ENCODE measurements around the gene LYRM2.
A peak's percentile ranks its signal among the peaks of the same experiment; 100 is the strongest.
"Not testable (repeated sequence)": the region's sequence is repeated elsewhere in the genome, so short reads cannot be mapped to it uniquely, and the experiment has no call there.

LYRM2 gene

GRCh38 chr6:89649682-89650081 is 11.1 kb upstream of the LYRM2 start:
- no peak for DNase-seq (ENCODE audit: low read depth in 2 of 2, low spot score in 1 of 2)

DNA sequence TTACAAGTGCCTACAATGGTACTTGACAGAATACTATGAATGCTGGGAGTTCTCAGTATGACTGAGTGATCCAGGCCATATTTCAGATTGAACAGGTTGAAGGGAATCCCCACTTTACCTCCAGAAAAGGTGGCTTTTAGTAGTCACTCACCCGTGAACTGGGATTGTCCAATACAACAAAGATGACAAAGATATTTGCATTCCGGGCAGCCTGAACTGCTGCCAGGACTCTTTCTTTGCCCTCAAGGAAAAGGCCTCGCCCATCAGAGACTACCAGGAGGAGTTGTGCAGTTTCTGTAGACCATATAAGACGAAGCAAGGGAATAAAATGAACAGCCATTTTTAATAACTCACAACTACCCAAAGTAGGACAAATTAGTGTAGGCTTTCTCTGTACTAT is 6.3 kb upstream of the LYRM2 start:
- DNase-seq (ENCODE audit: low read depth in 2 of 2, low spot score in 1 of 2): no peak

GRCh38 chr6:89643406-89643805 is 4.9 kb upstream of the LYRM2 start:
- no peak for DNase-seq (ENCODE audit: low read depth in 2 of 2, low spot score in 1 of 2)

DNA sequence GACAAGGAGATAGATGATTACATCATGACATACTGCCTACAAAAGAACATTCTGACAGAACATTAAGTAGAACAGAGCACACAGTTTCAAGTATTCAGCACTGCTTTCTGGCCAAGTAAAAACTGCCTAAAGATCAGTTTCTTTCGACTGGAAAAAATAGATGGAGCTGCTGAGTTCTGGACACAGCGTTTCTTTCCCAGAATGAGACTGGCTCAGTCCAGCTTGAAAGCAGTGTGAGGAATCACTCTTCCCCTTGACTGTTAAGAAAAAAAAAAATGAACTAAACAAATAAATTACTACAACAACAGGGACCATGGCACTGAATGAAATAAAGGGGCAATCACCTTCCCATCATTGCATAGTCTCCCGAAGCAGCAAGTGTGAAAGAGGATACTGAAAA is 4.4 kb upstream of the LYRM2 start:
- no peak for DNase-seq (ENCODE audit: low read depth in 2 of 2, low spot score in 1 of 2)

GRCh38 chr6:89641581-89641980 is 3.0 kb upstream of the LYRM2 start:
- not testable (repeated sequence) for DNase-seq (ENCODE audit: low read depth in 2 of 2, low spot score in 1 of 2)

GRCh38 chr6:89640804-89641203 is 2.3 kb upstream of the LYRM2 start:
- no peak for DNase-seq (ENCODE audit: low read depth in 2 of 2, low spot score in 1 of 2)

GRCh38 chr6:89637960-89638319 is 607 bp downstream of the LYRM2 start:
- no peak for DNase-seq (ENCODE audit: low read depth in 2 of 2, low spot score in 1 of 2)

DNA sequence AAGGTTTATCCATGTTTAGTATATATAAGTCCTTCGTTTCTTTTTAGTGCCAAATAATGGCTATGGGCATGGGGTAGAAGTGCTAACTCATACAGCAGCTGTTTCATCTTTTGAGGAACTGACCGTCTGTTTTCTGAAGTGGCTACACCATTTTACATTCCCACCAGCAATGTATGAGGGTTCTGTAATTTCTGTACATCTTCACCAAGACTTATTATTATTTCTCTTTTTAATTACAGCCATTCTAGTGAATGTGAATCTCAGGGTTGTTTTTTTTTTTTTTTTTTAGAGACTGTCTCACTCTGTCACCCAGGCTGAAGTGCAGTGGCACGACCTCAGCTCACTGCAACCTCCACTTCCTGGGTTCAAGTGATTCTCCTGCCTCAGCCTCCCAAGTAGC is 2.1 kb downstream of the LYRM2 start:
- not testable (repeated sequence) for DNase-seq (ENCODE audit: low read depth in 2 of 2, low spot score in 1 of 2)

DNA sequence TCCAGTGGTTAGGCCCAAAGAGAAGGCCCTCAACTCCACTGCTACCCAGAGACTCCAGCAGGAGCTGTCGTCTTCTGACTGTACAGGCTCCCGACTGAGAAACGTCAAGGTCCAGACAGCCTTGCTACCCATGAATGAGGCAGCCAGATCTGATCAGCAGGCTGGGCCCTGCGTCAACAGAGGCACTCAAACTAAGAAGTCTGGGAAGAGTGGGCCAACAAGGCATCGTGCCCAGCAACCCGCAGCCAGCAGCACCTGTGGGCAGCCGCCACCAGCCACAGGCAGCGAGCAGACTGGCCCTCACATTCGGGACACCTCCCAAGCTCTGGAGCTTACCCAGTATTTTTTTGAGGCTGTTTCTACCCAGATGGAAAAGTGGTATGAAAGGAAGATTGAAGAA is 8.1 kb downstream of the LYRM2 start:
- no peak for DNase-seq (ENCODE audit: low read depth in 2 of 2, low spot score in 1 of 2)

- no peak for DNase-seq (ENCODE audit: low read depth in 2 of 2, low spot score in 1 of 2)
These were observed 14.8 kb downstream of the LYRM2 start for GRCh38 chr6:89623749-89624148.

GRCh38 chr6:89619567-89619966 is 19.0 kb downstream of the LYRM2 start:
- no peak for DNase-seq (ENCODE audit: low read depth in 2 of 2, low spot score in 1 of 2)

- DNase-seq (ENCODE audit: low read depth in 2 of 2, low spot score in 1 of 2): no peak
These were observed 20.5 kb downstream of the LYRM2 start for GRCh38 chr6:89618026-89618425.

- no peak for DNase-seq (ENCODE audit: low read depth in 2 of 2, low spot score in 1 of 2)
These were observed 22.0 kb downstream of the LYRM2 start for GRCh38 chr6:89616531-89616930.

GRCh38 chr6:89615882-89616281 is 22.7 kb downstream of the LYRM2 start:
- no peak for DNase-seq (ENCODE audit: low read depth in 2 of 2, low spot score in 1 of 2)

DNA sequence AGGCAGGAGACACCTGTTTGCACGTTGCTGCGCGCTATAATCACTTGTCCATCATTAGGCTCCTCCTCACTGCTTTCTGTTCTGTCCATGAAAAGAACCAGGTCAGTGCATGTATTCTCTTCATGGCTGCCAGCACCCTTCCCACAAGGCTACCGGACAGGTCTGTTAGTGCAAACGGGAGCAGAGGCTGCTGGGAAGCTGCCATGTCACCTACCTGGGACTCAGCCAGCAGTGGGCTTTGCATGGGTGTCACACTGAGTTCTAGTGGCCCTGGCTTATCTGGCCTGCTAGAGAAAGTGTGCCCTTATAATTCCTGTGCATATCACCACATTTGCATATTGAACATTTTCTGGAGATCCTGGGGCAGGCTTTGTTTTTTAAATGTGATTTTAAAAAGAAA is 24.8 kb downstream of the LYRM2 start:
- DNase-seq (ENCODE audit: low read depth in 2 of 2, low spot score in 1 of 2): no peak

GRCh38 chr6:89612121-89612520 is 26.4 kb downstream of the LYRM2 start:
- DNase-seq (ENCODE audit: low read depth in 2 of 2, low spot score in 1 of 2): no peak

DNA sequence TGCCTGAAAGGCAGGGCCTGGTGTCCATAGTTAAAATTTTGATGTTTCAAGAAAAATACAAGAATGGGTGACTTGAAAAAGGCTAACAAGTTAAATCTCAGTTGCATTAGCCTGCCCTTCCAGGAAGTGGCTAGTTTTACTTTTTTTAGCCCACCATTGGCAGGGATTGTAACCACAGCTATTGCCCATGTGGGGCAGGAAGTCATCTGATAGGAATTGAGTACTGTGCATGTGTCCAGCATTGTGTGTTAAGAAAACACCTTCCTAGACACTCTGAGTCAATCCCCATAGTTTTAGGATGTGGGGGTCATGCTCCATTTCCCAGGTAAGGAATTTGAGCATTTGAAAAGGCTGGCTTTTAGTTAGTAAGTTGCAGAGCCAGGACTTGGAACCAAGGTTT is 26.9 kb downstream of the LYRM2 start:
- DNase-seq (ENCODE audit: low read depth in 2 of 2, low spot score in 1 of 2): no peak

- peak; percentile 60 to 63 for DNase-seq (ENCODE audit: low read depth in 2 of 2, low spot score in 1 of 2)
These were observed 28.4 kb downstream of the LYRM2 start for GRCh38 chr6:89610149-89610642.

DNA sequence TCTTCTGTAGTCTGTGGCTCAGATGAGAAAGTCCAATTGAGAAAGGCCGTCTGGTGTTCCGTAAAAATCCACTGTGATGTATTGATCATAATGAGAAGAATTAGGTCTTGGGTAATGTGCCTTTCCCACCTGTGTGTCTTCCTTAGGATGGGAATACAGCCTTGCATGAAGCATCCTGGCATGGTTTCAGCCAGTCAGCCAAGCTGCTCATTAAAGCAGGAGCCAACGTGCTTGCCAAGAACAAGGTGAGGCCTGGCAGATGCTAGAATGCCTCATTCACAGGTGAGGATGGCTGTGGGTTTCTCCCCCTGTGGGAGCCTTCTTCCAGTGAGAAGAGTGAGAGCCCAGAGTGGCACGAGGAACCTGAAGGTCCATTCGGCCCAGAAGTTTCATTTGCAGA is 32.7 kb downstream of the LYRM2 start:
- no peak for DNase-seq (ENCODE audit: low read depth in 2 of 2, low spot score in 1 of 2)

DNA sequence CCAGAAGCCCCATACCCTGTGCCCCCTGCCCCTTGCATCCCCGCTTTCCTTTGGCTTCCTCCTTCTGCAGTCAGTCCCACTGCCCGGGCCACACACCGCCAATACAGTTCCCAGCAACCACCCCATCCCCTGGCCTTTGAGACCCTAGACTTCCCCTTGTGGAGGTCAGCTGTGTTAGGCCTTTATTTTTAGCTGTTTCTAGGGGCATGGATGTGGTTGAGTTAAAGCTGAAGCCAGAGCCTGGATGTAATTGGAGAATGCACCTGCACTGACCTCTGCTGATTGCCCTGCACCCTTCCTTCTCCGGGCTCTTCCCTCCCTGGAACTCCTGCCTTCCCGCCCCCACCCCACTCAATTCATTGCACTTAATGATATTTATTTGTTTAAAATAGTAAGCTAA is 33.9 kb downstream of the LYRM2 start:
- DNase-seq (ENCODE audit: low read depth in 2 of 2, low spot score in 1 of 2): no peak

DNA sequence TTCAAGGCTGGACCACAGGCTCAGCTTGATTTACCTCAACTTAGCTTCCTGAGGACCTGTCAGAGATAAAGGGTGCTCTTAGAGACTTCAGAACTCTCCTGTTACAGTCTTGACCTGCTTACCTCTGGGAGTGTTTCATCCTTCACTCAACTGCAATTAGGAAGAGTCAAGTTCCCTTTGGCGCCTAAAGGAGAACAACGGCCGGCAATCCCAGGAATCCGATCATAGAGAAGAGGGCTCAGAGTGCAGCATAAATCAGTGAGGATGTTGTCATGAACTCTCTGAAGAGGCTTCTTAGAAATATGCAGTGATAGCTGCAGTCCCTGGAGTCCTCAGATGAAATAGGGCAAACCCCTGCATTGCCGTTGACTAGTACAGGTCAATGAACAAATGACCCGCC is 36.4 kb downstream of the LYRM2 start:
- no peak for DNase-seq (ENCODE audit: low read depth in 2 of 2, low spot score in 1 of 2)

- no peak for DNase-seq (ENCODE audit: low read depth in 2 of 2, low spot score in 1 of 2)
These were observed 38.8 kb downstream of the LYRM2 start for GRCh38 chr6:89599727-89600126.

DNA sequence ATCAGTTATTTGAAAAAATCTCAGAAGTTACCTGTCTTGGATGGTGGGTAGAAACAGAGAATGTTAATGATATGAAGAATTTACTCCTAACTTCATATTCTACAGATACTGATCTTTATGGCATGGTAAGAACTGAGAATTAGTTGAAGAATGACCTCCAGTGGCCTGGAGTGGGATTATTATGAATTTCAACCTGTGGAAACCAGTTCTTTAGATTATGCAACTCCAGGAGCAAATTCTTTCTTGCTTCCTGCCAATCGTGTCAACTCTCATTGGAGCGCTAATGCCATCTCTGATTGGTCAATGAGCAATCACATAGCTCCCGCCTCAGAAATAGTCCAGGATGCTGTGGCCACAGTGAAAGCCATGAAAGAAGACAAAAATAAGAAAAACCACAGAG is 40.6 kb downstream of the LYRM2 start:
- DNase-seq (ENCODE audit: low read depth in 2 of 2, low spot score in 1 of 2): no peak

- DNase-seq (ENCODE audit: low read depth in 2 of 2, low spot score in 1 of 2): no peak
These were observed 41.2 kb downstream of the LYRM2 start for GRCh38 chr6:89597372-89597771.

All from stimulated activated CD8-positive, alpha-beta memory T cell treated with anti-CD3 and anti-CD28 coated beads, Interleukin-4, amount 100 ng/mL, for 1 hour (primary cell).